Measurements from ENCODE around the gene PERCC1.

- TF ChIP-seq POLR2A (IDR thresholded peaks at IDR 0.05) (no peak), CTCF (IDR thresholded peaks at IDR 0.05) (no peak), POLR2AphosphoS5 (IDR thresholded peaks at IDR 0.05) (no peak), EP300 (IDR thresholded peaks at IDR 0.05) (no peak)
These were observed 6.7 kb downstream of the PERCC1 start for GRCh38 chr16:1437606-1438005.

All from suprapubic skin (tissue), 4 donors.